ENCODE measurements around the gene NDST4. TPM values are rescaled to one million over a fixed set of nuclear protein-coding genes. Genes with fewer than 3 reads are reported as not detected.

The NDST4 gene
- total and polyA plus RNA-seq, 4 donors = 0.65 TPM; not detected in 3

DNA sequence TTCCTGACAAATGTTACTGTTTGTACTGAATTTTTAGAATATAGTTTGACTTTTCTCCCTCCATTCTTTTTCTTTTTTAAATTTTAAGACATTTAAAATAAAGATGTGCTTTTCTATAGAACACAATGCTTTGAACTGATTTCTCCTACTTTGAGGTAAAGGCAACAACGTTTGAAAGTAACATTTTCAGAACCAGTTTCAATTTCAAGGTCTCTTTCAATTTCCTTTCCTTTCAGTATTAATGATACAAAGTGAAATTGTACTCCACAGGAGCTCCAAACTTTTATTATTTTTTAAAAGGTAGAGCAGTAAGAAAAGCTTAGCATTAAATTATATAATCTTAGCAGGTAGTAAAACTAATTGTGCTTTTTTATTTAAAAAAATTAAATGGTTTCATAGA lies 54.9 kb downstream of the NDST4 start:
- no peak overlapping the region for H3K4me3 ChIP-seq
- no peaks in the 10 kb centered on the region for H3K36me3 ChIP-seq (ENCODE audit: control insufficient read depth in 4 of 4, insufficient read depth in 4 of 4, low read length in 4 of 4)
- H3K9ac ChIP-seq (ENCODE audit: insufficient read depth in 1 of 2, low read length in 2 of 2) = no peak overlapping the region
- H3K4me1 ChIP-seq (ENCODE audit: control insufficient read depth in 5 of 5, insufficient read depth in 5 of 5, low read length in 5 of 5) = no peaks in the 10 kb centered on the region
- no peaks in the 10 kb centered on the region for H3K9me3 ChIP-seq (ENCODE audit: control insufficient read depth in 4 of 4, insufficient read depth in 3 of 4, low read length in 3 of 4)
- 32 to 39% methylated on average over 1 of the region's 1 CpG for WGBS, 2 donors
- DNase-seq (no peak), ATAC-seq (ENCODE audit: insufficient read depth, low FRiP score) (no peak)
- H3K27ac ChIP-seq (ENCODE audit: low read depth in 1 of 2, low read length in 1 of 2) = no peak overlapping the region
- TF ChIP-seq, protein P1, sequence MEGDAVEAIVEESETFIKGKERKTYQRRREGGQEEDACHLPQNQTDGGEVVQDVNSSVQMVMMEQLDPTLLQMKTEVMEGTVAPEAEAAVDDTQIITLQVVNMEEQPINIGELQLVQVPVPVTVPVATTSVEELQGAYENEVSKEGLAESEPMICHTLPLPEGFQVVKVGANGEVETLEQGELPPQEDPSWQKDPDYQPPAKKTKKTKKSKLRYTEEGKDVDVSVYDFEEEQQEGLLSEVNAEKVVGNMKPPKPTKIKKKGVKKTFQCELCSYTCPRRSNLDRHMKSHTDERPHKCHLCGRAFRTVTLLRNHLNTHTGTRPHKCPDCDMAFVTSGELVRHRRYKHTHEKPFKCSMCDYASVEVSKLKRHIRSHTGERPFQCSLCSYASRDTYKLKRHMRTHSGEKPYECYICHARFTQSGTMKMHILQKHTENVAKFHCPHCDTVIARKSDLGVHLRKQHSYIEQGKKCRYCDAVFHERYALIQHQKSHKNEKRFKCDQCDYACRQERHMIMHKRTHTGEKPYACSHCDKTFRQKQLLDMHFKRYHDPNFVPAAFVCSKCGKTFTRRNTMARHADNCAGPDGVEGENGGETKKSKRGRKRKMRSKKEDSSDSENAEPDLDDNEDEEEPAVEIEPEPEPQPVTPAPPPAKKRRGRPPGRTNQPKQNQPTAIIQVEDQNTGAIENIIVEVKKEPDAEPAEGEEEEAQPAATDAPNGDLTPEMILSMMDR (IDR thresholded peaks at IDR 0.05; ENCODE audit: control extremely low read depth, extremely low read depth) = no peak
- H3K27me3 ChIP-seq (ENCODE audit: control insufficient read depth in 3 of 3, insufficient read depth in 3 of 3, low read length in 2 of 3) = no peaks in the 10 kb centered on the region

DNA sequence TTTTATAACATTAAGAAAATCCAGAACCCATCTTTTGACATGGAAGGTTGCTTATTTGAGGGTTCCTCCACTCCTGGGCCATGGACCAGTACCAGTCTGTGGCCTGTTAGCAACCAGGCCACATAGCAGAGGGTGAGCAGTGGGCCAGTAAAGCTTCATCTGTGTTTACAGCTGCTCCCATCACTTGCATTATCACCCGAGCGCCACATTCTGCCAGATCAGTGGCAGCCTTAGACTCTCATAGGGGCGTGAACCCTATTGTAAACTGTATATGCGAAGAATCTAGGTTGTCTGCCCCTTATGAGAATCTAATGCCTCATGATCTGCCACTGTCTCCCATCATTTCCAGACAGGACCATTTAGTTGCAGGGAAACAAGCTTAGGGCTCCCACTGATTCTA lies 58.6 kb downstream of the NDST4 start:
- H3K36me3 ChIP-seq (ENCODE audit: control insufficient read depth in 4 of 4, insufficient read depth in 4 of 4, low read length in 4 of 4) = no peaks in the 10 kb centered on the region
- H3K27me3 ChIP-seq (ENCODE audit: control insufficient read depth in 3 of 3, insufficient read depth in 3 of 3, low read length in 2 of 3) = no peaks in the 10 kb centered on the region
- TF ChIP-seq, protein P1 (IDR thresholded peaks at IDR 0.05; ENCODE audit: control extremely low read depth, extremely low read depth) = no peak
- no peak overlapping the region for H3K27ac ChIP-seq (ENCODE audit: low read depth in 1 of 2, low read length in 1 of 2)
- no peaks in the 10 kb centered on the region for H3K4me1 ChIP-seq (ENCODE audit: control insufficient read depth in 5 of 5, insufficient read depth in 5 of 5, low read length in 5 of 5)
- no peaks in the 10 kb centered on the region for H3K9me3 ChIP-seq (ENCODE audit: control insufficient read depth in 4 of 4, insufficient read depth in 3 of 4, low read length in 3 of 4)
- H3K9ac ChIP-seq (ENCODE audit: insufficient read depth in 1 of 2, low read length in 2 of 2) = no peak overlapping the region
- ATAC-seq (ENCODE audit: insufficient read depth, low FRiP score) (no peak), DNase-seq (peak in 1 of 3 donors; percentile 8)
- WGBS, 2 donors = 78 to 97% methylated on average over 4 of the region's 4 CpGs
- H3K4me3 ChIP-seq = no peak overlapping the region

DNA sequence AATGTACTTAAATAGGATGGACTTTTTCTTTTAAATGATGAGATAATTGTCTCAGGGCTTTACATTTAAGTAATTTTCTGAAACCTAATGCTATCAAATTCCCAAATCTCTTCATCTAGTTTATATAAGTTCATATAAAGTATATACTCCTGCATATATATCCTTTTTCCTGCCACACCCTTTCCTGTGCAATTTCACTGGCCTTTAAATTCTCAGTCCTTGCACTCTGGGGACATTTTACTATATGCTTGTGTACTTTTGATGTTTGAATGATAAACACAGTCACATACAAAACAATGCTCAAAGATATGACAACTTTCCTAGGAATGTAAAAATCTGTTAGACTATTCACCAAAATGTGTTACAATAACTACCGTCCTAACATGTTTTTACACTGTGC lies 60.1 kb downstream of the NDST4 start:
- Histone ChIP-seq H3K36me3 (ENCODE audit: control insufficient read depth in 4 of 4, insufficient read depth in 4 of 4, low read length in 4 of 4) (no peaks in the 10 kb centered on the region), H3K4me3 (no peak overlapping the region), H3K4me1 (ENCODE audit: control insufficient read depth in 5 of 5, insufficient read depth in 5 of 5, low read length in 5 of 5) (no peaks in the 10 kb centered on the region), H3K27me3 (ENCODE audit: control insufficient read depth in 3 of 3, insufficient read depth in 3 of 3, low read length in 2 of 3) (no peaks in the 10 kb centered on the region), H3K9me3 (ENCODE audit: control insufficient read depth in 4 of 4, insufficient read depth in 3 of 4, low read length in 3 of 4) (no peaks in the 10 kb centered on the region), H3K9ac (ENCODE audit: insufficient read depth in 1 of 2, low read length in 2 of 2) (no peak overlapping the region), H3K27ac (ENCODE audit: low read depth in 1 of 2, low read length in 1 of 2) (no peak overlapping the region)
- TF ChIP-seq, protein P1 (IDR thresholded peaks at IDR 0.05; ENCODE audit: control extremely low read depth, extremely low read depth) = no peak
- ATAC-seq (ENCODE audit: insufficient read depth, low FRiP score) = no peak
- DNase-seq = no peak
- WGBS, 2 donors = 70 to 76% methylated on average over 1 of the region's 1 CpG

DNA sequence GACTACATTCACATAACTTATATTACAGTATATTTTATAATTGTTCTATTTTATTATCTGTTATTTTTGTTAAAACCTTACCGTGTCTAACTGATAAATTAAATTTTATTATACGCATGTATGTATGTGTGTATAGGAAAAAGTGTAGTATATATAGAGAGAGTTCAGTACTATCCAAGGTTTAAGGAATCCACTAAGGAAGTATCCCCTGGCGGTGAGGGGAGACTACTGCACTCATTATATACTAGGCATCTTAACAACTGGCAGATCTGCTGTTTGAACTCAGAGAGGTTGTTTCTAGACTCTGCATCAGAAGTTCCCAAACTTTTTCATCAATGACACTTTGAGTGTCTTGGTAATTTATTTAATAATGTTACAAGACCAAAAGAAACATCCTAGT lies 70.9 kb downstream of the NDST4 start:
- 66 to 67% methylated on average over 3 of the region's 3 CpGs for WGBS, 2 donors
- H3K9ac ChIP-seq (ENCODE audit: insufficient read depth in 1 of 2, low read length in 2 of 2) = no peak overlapping the region
- H3K4me3 ChIP-seq = no peak overlapping the region
- no peaks in the 10 kb centered on the region for H3K27me3 ChIP-seq (ENCODE audit: control insufficient read depth in 3 of 3, insufficient read depth in 3 of 3, low read length in 2 of 3)
- TF ChIP-seq, protein P1 (IDR thresholded peaks at IDR 0.05; ENCODE audit: control extremely low read depth, extremely low read depth) = no peak
- ATAC-seq (ENCODE audit: insufficient read depth, low FRiP score) (no peak), DNase-seq (no peak)
- no peaks in the 10 kb centered on the region for H3K4me1 ChIP-seq (ENCODE audit: control insufficient read depth in 5 of 5, insufficient read depth in 5 of 5, low read length in 5 of 5)
- no peak overlapping the region for H3K27ac ChIP-seq (ENCODE audit: low read depth in 1 of 2, low read length in 1 of 2)
- H3K36me3 ChIP-seq (ENCODE audit: control insufficient read depth in 4 of 4, insufficient read depth in 4 of 4, low read length in 4 of 4) = no peaks in the 10 kb centered on the region
- no peaks in the 10 kb centered on the region for H3K9me3 ChIP-seq (ENCODE audit: control insufficient read depth in 4 of 4, insufficient read depth in 3 of 4, low read length in 3 of 4)

Measured in lung (tissue), 12 donors.